AG10803 (cell line): Measurements from ENCODE around the gene RELN.

Source experiments
- DNase-seq: peaks from one replicate; pipeline ENCODE4 v3.0.0; 2010; ENCODE audit warnings: low read depth
- H3K4me3 ChIP-seq: 2 replicates; pipeline ENCODE4 v1.5.1; 2011; ENCODE audit warnings: mild to moderate bottlenecking, low read length, control low read depth
- TF ChIP-seq, protein P1 (sequence below): conservative IDR thresholded peaks from 2 replicates; pipeline ENCODE4 v1.5.1; 2011; ENCODE audit warnings: mild to moderate bottlenecking, low read length, control low read depth, inconsistent platforms

The RELN gene

DNA sequence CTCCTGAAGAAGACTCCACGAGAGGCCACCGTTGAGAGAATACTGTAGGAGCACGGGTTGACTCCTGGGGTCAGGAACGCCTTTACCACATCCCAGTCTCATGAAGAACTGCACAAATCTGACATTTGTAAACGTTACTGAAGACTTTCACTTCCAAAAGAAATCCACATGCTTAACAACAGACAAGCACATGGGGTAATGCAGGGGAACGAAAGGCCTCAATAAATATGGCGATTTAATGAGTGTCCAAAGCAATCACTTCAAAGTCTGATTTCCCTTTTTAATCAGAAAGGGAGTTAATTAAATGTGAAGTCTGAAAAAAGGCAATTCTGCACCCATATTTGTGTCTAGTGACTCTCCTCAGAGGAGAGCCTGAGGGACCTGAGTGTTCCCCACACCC lies 449.1 kb downstream of the RELN start:
- H3K4me3 ChIP-seq = no peak overlapping the region
- DNase-seq = no peak
- TF ChIP-seq, protein P1, sequence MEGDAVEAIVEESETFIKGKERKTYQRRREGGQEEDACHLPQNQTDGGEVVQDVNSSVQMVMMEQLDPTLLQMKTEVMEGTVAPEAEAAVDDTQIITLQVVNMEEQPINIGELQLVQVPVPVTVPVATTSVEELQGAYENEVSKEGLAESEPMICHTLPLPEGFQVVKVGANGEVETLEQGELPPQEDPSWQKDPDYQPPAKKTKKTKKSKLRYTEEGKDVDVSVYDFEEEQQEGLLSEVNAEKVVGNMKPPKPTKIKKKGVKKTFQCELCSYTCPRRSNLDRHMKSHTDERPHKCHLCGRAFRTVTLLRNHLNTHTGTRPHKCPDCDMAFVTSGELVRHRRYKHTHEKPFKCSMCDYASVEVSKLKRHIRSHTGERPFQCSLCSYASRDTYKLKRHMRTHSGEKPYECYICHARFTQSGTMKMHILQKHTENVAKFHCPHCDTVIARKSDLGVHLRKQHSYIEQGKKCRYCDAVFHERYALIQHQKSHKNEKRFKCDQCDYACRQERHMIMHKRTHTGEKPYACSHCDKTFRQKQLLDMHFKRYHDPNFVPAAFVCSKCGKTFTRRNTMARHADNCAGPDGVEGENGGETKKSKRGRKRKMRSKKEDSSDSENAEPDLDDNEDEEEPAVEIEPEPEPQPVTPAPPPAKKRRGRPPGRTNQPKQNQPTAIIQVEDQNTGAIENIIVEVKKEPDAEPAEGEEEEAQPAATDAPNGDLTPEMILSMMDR = no peak

GRCh38 chr7:103539875-103540274 lies 449.6 kb downstream of the RELN start:
- no peak overlapping the region for H3K4me3 ChIP-seq
- TF ChIP-seq, protein P1 = no peak
- DNase-seq = no peak

- TF ChIP-seq, protein P1 = no peak
- DNase-seq = no peak
- no peak overlapping the region for H3K4me3 ChIP-seq
Observed at GRCh38 chr7:103538964-103539709, 450.3 kb downstream of the RELN start.

GRCh38 chr7:103533761-103534160 lies 455.7 kb downstream of the RELN start:
- H3K4me3 ChIP-seq = no peak overlapping the region

DNA sequence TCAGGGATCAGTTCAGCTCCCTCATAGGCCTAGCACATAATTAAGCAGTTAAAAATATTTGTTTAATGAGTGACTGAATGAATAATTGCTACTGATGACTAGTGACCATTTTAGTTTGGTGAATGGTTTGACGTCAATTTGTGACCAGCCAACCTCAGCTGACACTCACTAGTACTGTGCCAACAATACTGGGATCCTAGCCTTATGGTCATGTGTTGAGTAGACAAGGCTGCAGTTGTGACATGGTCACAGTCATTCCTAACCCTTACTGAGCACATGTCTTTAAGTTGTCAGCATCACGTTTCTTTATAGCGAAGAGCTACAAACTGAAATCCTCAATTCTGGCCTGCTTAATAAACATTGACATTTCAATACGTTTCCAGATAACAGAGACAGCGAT lies 456.5 kb downstream of the RELN start:
- no peak overlapping the region for H3K4me3 ChIP-seq
- TF ChIP-seq, protein P1 = no peak
- no peak for DNase-seq

More at GRCh38 chr7:103533761-103534160, 455.7 kb downstream of the RELN start:
- DNase-seq = no peak
- TF ChIP-seq, protein P1 = no peak

GRCh38 chr7:103528152-103528551 lies 461.3 kb downstream of the RELN start:
- no peak overlapping the region for H3K4me3 ChIP-seq
- no peak for DNase-seq
- TF ChIP-seq, protein P1 = no peak

DNA sequence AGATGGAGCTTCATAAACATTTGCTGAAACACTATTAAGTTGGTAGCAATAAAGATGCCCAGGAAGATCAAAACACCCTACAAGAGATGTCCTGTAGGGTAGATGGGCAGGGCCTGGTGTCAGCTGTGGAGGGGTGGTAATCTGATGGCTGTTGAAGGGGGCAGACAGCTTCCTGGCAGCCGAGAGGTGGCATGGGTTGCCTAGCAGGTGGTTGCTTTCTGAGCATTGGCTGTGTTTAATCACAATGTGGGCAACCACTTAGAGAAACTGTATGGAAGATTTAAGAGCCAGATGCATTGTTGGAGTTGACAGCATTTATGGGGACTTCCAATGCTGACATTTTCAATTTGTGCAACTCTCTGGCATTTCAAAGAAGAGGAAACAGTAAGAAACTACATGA lies 463.5 kb downstream of the RELN start:
- H3K4me3 ChIP-seq = no peak overlapping the region
- TF ChIP-seq, protein P1 = no peak
- DNase-seq = no peak
